GM12891 (cell line): Measurements from ENCODE around the gene PTPRT.

Experiments
- PAX5 ChIP-seq: IDR thresholded peaks from 2 replicates; pipeline ENCODE4 v1.6.1; 2011; ENCODE audit warnings: low read length, moderate library complexity, mild to moderate bottlenecking; ENCODE audit not compliant: insufficient read depth, severe bottlenecking
- POLR2A ChIP-seq: IDR thresholded peaks from 2 replicates; pipeline ENCODE4 v1.6.1; 2011; ENCODE audit warnings: low read depth, low read length, control low read depth
- POLR2AphosphoS5 ChIP-seq: IDR thresholded peaks from 2 replicates; pipeline ENCODE4 v1.6.1; 2011; ENCODE audit warnings: low read depth, low read length, control low read depth
- SPI1 ChIP-seq: IDR thresholded peaks from 2 replicates; pipeline ENCODE4 v1.6.1; 2011; ENCODE audit warnings: low read depth, low read length, control low read depth
- TAF1 ChIP-seq: IDR thresholded peaks from 2 replicates; pipeline ENCODE4 v1.6.1; 2011; ENCODE audit warnings: low read depth, low read length, control low read depth

- TF ChIP-seq TAF1 (no peak), POLR2A (no peak), POLR2AphosphoS5 (no peak), PAX5 (no peak), SPI1 (no peak)
Measured at GRCh38 chr20:42484335-42484734, 705.4 kb downstream of the PTPRT start.
